GM12878 (cell line): ENCODE data around the gene PP2D1. TPM values are rescaled to one million over a fixed set of nuclear protein-coding genes. Genes with fewer than 3 reads are reported as not detected.

Source experiments
- CEBPB ChIP-seq, 2 experiments: fragments of 150-350 bp in 1 of 2; IDR thresholded peaks; 2 replicates each; pipeline ENCODE4 v1.6.1; 2012 to 2014; ENCODE audit warnings: low read depth in 2 of 2, low read length in 2 of 2, borderline replicate concordance in 1 of 2, inconsistent platforms in 1 of 2
- CHD1 ChIP-seq: IDR thresholded peaks from 2 replicates; pipeline ENCODE4 v1.6.1; 2012; ENCODE audit warnings: low read depth, low read length, improper control_type of control experiment
- EGR1 ChIP-seq, 2 experiments: IDR thresholded peaks; 1 replicate in 1 of 2; 2 replicates in 1 of 2; pipeline ENCODE4 v1.6.1; 2011 to 2012; ENCODE audit warnings: low read depth in 2 of 2, low read length in 2 of 2, borderline replicate concordance in 1 of 2, mild to moderate bottlenecking in 1 of 2, moderate library complexity in 1 of 2
- ETV6 ChIP-seq, 2 experiments: fragments of 450-650 bp in 1 of 2; IDR thresholded peaks in 1 of 2; conservative IDR thresholded peaks in 1 of 2; 2 replicates each; pipeline ENCODE4 v1.6.1; 2014; ENCODE audit warnings: antibody characterized with exemption in 1 of 2, borderline replicate concordance in 1 of 2, low read depth in 1 of 2, mild to moderate bottlenecking in 1 of 2, moderate library complexity in 1 of 2
- GABPA ChIP-seq: IDR thresholded peaks from 2 replicates; pipeline ENCODE4 v1.6.1; 2014; ENCODE audit warnings: antibody characterized with exemption, low read depth, mild to moderate bottlenecking, inconsistent platforms
- HCFC1 ChIP-seq: fragments of 150-350 bp; IDR thresholded peaks from 2 replicates; pipeline ENCODE4 v1.6.1; 2014; ENCODE audit warnings: low read length
- HDAC6 ChIP-seq: fragments of 200-600 bp; sonication (generic); IDR thresholded peaks from one replicate; pipeline ENCODE4 v1.8.0; 2017; ENCODE audit warnings: antibody characterized with exemption; ENCODE audit not compliant: unreplicated experiment
- IRF5 ChIP-seq: fragments of 450-650 bp; IDR thresholded peaks from 2 replicates; pipeline ENCODE4 v1.6.1; 2017; ENCODE audit warnings: borderline replicate concordance
- MEF2B ChIP-seq: fragments of 450-650 bp; IDR thresholded peaks from 2 replicates; pipeline ENCODE4 v1.6.1; 2018; ENCODE audit warnings: mild to moderate bottlenecking, moderate library complexity; ENCODE audit not compliant: partially characterized antibody, poor library complexity, severe bottlenecking
- MYB ChIP-seq: fragments of 150-350 bp; IDR thresholded peaks from 2 replicates; pipeline ENCODE4 v1.6.1; 2014; ENCODE audit warnings: mild to moderate bottlenecking, low read depth, low read length, borderline replicate concordance
- NBN ChIP-seq: fragments of 450-650 bp; IDR thresholded peaks from 2 replicates; pipeline ENCODE4 v1.6.1; 2016
- NR2F1 ChIP-seq: fragments of 450-650 bp; conservative IDR thresholded peaks from 2 replicates; pipeline ENCODE4 v1.6.1; 2017; ENCODE audit warnings: mild to moderate bottlenecking
- POU2F2 ChIP-seq: IDR thresholded peaks from 3 replicates; pipeline ENCODE4 v1.6.1; 2011; ENCODE audit warnings: low read depth, mild to moderate bottlenecking, low read length, borderline replicate concordance
- RAD21 ChIP-seq: IDR thresholded peaks from 2 replicates; pipeline ENCODE4 v1.6.1; 2011; ENCODE audit warnings: mild to moderate bottlenecking, low read depth, low read length, moderate library complexity; ENCODE audit not compliant: insufficient read depth
- RFX5 ChIP-seq: IDR thresholded peaks from 2 replicates; pipeline ENCODE4 v1.6.1; 2011; ENCODE audit warnings: low read depth, low read length, improper control_type of control experiment
- SMAD1 ChIP-seq: fragments of 450-650 bp; IDR thresholded peaks from 2 replicates; pipeline ENCODE4 v1.6.1; 2018; ENCODE audit warnings: mild to moderate bottlenecking, low read depth; ENCODE audit not compliant: partially characterized antibody
- SMC3 ChIP-seq: IDR thresholded peaks from 2 replicates; pipeline ENCODE4 v1.6.1; 2011; ENCODE audit warnings: low read length, improper control_type of control experiment, borderline replicate concordance
- TCF3 ChIP-seq: IDR thresholded peaks from 2 replicates; pipeline ENCODE4 v1.6.1; 2012; ENCODE audit warnings: low read depth, mild to moderate bottlenecking, low read length, borderline replicate concordance; ENCODE audit not compliant: insufficient read depth
- TCF7 ChIP-seq: IDR thresholded peaks from 2 replicates; pipeline ENCODE4 v1.6.1; 2014; ENCODE audit warnings: antibody characterized with exemption, borderline replicate concordance
- USF1 ChIP-seq: IDR thresholded peaks from 2 replicates; pipeline ENCODE4 v1.6.1; 2011; ENCODE audit warnings: borderline replicate concordance, low read depth, mild to moderate bottlenecking, moderate library complexity, mixed read lengths, low read length; ENCODE audit not compliant: insufficient read depth; ENCODE audit errors: extremely low read length
- USF2 ChIP-seq: IDR thresholded peaks from 2 replicates; pipeline ENCODE4 v1.6.1; 2011; ENCODE audit warnings: low read depth, low read length, improper control_type of control experiment, borderline replicate concordance
- ZBTB4 ChIP-seq: fragments of 450-650 bp; formaldehyde crosslinking; IDR thresholded peaks from 2 replicates; pipeline ENCODE4 v1.4.0; 2022; ENCODE audit warnings: mild to moderate bottlenecking, moderate library complexity
- ZZZ3 ChIP-seq: IDR thresholded peaks from 2 replicates; pipeline ENCODE4 v1.6.1; 2011; ENCODE audit warnings: low read depth; ENCODE audit not compliant: control insufficient read depth, insufficient read length
- polyA plus RNA-seq, 11 experiments: library from polyadenylated mRNA; depleted of rRNA in 4 of 11; unstranded in 6 of 11; stranded (reverse) in 5 of 11; fragments of >200 nt; fragmentation: Nextera tagmentation in 4 of 11; fragmentation: Illumina TruSeq in 1 of 11; extraction: Ambion mirVana in 4 of 11; extraction: Trizol in 1 of 11; gene quantifications; 1 replicate in 1 of 11; 2 replicates in 10 of 11; pipeline versions ENCODE4 v1.2.1 to v1.2.3, GENCODE V29; 2011 to 2016; ENCODE audit warnings: inconsistent platforms in 2 of 11, missing spikeins in 2 of 11, low read depth in 1 of 11
- total RNA-seq, 4 experiments: library from RNA; depleted of rRNA in 3 of 4; stranded (reverse); fragments of >200 nt in 3 of 4; fragmentation: Illumina TruSeq in 1 of 4; extraction: Trizol in 1 of 4; gene quantifications; 2 replicates each; pipeline versions ENCODE4 v1.2.1 to v1.2.3, GENCODE V29; 2013 to 2021

Gene PP2D1
- total and polyA plus RNA-seq, 10 of the 15 experiments (the other 5 are each of a cell fraction or from before 2014, with no cell fraction given): 0.04 to 0.18 (median 0.17) TPM; not detected in 7

- TF ChIP-seq ZBTB4 (CRISPR knock-in tag) (peak; percentile 96), MEF2B (peak; percentile 62), CEBPB (IDR thresholded peaks at IDR 0.05; ENCODE audit: borderline replicate concordance in 1 of 2, low read depth in 2 of 2, low read length in 2 of 2) (no peak), IRF5 (no peak), ZZZ3 (no peak), NBN (peak; percentile 93; the same call in 1 of the 2 replicates), SMAD1 (no peak), TCF7 (no peak), RFX5 (no peak), MYB (no peak), GABPA (peak; percentile 88), POU2F2 (no peak; the same call in 2 of the 3 replicates), TCF3 (0 out of 2 replicates have a peak, but pooled peaks have one; percentile 15), CHD1 (0 out of 2 replicates have a peak, but pooled peaks have one; percentile 78), USF1 (peak; percentile 95), ETV6 (conservative IDR thresholded peaks at IDR 0.05 in 1 of 2, IDR thresholded peaks at IDR 0.05 in 1 of 2; ENCODE audit: borderline replicate concordance in 1 of 2, low read depth in 1 of 2) (peak in 1 of 2 experiments; percentile 58; a peak in 1 of 4 replicates), HDAC6 (no peak), EGR1 (IDR thresholded peaks at IDR 0.05; ENCODE audit: borderline replicate concordance in 1 of 2, low read depth in 2 of 2, low read length in 2 of 2) (peak; percentile 55 to 56), HCFC1 (peak; percentile 61; the same call in 1 of the 2 replicates), SMC3 (no peak), NR2F1 (0 out of 2 replicates have a peak, but pooled peaks have one; percentile 11), USF2 (peak; percentile 87), RAD21 (no peak)
Measured at GRCh38 chr3:19946832-19947548, 65.1 kb downstream of the PP2D1 start, which contains the start of gene RAB5A (continued).
